Left ventricle myocardium inferior (tissue), 1 donor: ENCODE measurements around the gene CLRN1. TPM values are rescaled to one million over a fixed set of nuclear protein-coding genes. Genes with fewer than 3 reads are reported as not detected.
"Not testable (repeated sequence)": the region's sequence is repeated elsewhere in the genome, so short reads cannot be mapped to it uniquely, and the experiment has no call there.

Source experiments
- DNase-seq: peaks from one replicate; pipeline ENCODE4 v3.0.0-alpha.2; 2020
- H3K27ac ChIP-seq: fragments of 200-600 bp; replicated peaks from 2 replicates; pipeline ENCODE4 v1.8.0; 2021
- H3K27me3 ChIP-seq: fragments of 200-600 bp; 2 replicates; pipeline ENCODE4 v1.8.0; 2021; ENCODE audit warnings: low read depth
- H3K36me3 ChIP-seq: fragments of 200-600 bp; 2 replicates; pipeline ENCODE4 v1.8.0; 2021
- H3K4me1 ChIP-seq: fragments of 200-600 bp; 2 replicates; pipeline ENCODE4 v1.8.0; 2021
- H3K4me3 ChIP-seq: fragments of 200-600 bp; 2 replicates; pipeline ENCODE4 v1.8.0; 2021; ENCODE audit warnings: mild to moderate bottlenecking, moderate library complexity
- H3K9me3 ChIP-seq: fragments of 200-600 bp; replicated peaks from 2 replicates; pipeline ENCODE4 v1.8.0; 2021
- intact Hi-C: fragments of 100-400 bp; cut with micrococcal nuclease; formaldehyde crosslinking; loops from one replicate; pipeline ENCODE4 v1.11.0; 2022
- total RNA-seq: library from RNA; stranded (reverse); fragmentation: NEBNext Ultra II Directional; extraction: Animal tissue kit (Norgen Biotek cat#: 25700); gene quantifications from one replicate; pipeline ENCODE4 v1.2.1, GENCODE V29; 2021
- TF ChIP-seq, protein P1 (sequence below): fragments of 200-600 bp; IDR thresholded peaks from 2 replicates; pipeline ENCODE4 v1.8.0; 2021; ENCODE audit warnings: antibody characterized with exemption, mild to moderate bottlenecking, borderline replicate concordance
- donor health status: DM: no; HTN: yes; CAD: no; lungs with severe emphysema.

The CLRN1 gene
- total RNA-seq, 1 donor from 2014 or later, result not detected

DNA sequence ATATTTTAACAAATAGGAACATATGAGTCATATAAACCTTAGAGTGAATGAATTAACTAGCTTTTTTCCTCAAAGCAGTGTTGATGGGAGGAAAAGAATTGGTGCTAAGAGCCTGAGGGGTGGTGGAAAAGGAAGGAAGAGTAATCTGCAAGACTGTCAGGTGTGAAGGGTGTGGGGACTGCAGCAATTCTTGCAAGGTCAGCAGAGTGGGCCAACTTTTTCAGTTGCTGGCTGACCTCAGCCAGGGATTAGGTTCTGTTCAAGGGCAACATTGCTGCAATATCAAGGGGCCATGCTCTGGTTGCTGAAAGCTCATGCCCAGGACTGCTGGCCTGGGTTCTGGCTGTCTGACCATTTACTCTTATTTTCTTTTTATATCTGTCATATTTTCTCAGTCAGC lies 23.0 kb upstream of the CLRN1 start:
- H3K27ac ChIP-seq, result no peak overlapping the region
- no peaks in the 10 kb centered on the region for H3K36me3 ChIP-seq
- peaks cover 23% of the 10 kb centered on the region for H3K9me3 ChIP-seq
- TF ChIP-seq, protein P1, sequence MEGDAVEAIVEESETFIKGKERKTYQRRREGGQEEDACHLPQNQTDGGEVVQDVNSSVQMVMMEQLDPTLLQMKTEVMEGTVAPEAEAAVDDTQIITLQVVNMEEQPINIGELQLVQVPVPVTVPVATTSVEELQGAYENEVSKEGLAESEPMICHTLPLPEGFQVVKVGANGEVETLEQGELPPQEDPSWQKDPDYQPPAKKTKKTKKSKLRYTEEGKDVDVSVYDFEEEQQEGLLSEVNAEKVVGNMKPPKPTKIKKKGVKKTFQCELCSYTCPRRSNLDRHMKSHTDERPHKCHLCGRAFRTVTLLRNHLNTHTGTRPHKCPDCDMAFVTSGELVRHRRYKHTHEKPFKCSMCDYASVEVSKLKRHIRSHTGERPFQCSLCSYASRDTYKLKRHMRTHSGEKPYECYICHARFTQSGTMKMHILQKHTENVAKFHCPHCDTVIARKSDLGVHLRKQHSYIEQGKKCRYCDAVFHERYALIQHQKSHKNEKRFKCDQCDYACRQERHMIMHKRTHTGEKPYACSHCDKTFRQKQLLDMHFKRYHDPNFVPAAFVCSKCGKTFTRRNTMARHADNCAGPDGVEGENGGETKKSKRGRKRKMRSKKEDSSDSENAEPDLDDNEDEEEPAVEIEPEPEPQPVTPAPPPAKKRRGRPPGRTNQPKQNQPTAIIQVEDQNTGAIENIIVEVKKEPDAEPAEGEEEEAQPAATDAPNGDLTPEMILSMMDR, result no peak
- H3K4me3 ChIP-seq, result no peak overlapping the region
- DNase-seq, result no peak
- intact Hi-C loops, result no loop called here
- H3K4me1 ChIP-seq, result no peaks in the 10 kb centered on the region
- H3K27me3 ChIP-seq, result peaks cover 7% of the 10 kb centered on the region

DNA sequence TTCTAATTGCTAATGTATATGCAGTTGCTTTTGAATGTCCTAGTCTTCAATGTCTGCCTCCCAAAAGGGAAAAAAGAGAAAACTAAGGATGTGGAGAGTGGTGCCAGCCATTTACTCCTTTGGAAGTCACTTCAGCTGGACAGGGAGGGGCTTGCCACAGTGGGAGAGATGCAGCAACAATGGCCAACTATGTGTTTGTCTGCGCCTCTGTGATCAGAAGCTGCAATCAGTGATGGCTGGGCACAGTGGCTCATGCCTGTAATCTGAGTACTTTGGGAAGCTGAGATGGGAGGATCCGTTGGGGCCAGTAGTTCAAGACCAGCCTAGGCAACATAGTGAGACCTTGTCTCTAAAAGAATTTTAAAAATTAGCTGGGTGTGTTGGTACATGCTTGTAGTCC lies 16.7 kb upstream of the CLRN1 start:
- Histone ChIP-seq H3K36me3 (no peaks in the 10 kb centered on the region), H3K9me3 (peaks cover 26% of the 10 kb centered on the region), H3K27ac (no peak overlapping the region), H3K4me1 (no peaks in the 10 kb centered on the region), H3K4me3 (no peak overlapping the region), H3K27me3 (peaks cover 15% of the 10 kb centered on the region)
- intact Hi-C loops, result no loop called here
- TF ChIP-seq, protein P1, result no peak
- no peak for DNase-seq

DNA sequence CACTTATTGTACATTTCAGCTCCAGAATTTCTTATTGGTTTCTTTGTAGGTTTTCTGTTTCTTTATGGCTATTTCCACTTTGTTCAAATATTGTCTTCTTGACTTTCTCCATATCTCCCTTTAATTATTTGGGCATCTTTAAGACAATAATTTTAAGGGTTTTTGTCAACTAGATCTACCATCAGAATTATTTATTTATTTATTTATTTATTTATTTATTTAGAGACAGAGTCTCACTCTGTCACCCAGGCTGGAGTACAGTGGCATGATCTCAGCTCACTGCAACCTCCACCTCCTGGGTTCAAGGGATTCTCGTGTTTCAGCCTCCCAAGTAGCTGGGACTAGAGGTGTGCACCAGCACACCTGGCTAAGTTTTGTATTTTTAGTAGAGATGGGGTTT lies 15.9 kb upstream of the CLRN1 start:
- Histone ChIP-seq H3K9me3 (peaks cover 17% of the 10 kb centered on the region), H3K27me3 (peaks cover 15% of the 10 kb centered on the region)
- intact Hi-C loops, H3K4me3 ChIP-seq, H3K36me3 ChIP-seq, DNase-seq, H3K4me1 ChIP-seq, H3K27ac ChIP-seq: not testable (repeated sequence)

DNA sequence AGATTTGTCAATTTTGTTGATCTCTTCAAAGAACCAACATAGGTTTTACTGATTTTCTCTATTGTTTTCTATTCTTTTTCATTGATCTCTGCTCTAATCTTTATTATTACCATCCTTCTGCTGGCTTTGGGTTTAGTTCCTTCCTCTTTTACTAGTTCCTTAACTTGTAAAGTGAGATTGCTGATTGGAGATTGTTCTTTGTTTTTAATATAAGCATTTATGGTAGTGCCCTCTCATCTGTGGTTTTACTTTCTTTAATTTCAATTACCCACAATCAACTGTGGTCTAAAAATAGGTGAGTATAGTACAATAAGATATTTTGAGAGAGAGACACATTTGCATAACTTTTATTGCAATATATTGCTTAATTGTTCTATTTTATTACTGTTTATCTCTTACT lies 13.2 kb upstream of the CLRN1 start:
- Histone ChIP-seq H3K36me3 (no peaks in the 10 kb centered on the region), H3K4me1 (no peaks in the 10 kb centered on the region), H3K27me3 (peaks cover 11% of the 10 kb centered on the region), H3K9me3 (peaks cover 17% of the 10 kb centered on the region), H3K27ac (no peak overlapping the region), H3K4me3 (no peak overlapping the region)
- intact Hi-C loops, result no loop called here
- DNase-seq, result no peak
- TF ChIP-seq, protein P1, result no peak

DNA sequence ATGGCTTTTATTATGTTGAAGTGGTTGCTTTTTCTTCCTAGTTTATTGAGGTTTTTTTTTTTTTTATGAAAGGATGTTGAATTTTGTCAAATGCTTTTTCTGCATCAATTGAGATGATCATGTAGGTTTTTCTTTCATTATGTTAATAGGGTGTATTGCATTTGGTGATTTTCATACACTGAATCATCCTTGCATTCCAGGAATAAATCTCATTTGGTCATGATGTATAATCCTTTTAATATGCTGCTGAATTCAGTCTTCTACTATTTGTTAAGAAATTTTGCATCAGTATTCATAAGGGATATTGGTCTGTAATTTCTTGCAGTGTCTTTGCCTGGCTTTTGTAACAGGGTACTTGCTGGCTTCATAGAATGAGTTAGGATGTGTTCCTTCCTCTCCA lies 11.5 kb upstream of the CLRN1 start:
- H3K27ac ChIP-seq, result no peak overlapping the region
- peaks cover 17% of the 10 kb centered on the region for H3K9me3 ChIP-seq
- no peaks in the 10 kb centered on the region for H3K36me3 ChIP-seq
- H3K4me1 ChIP-seq, result no peaks in the 10 kb centered on the region
- TF ChIP-seq, protein P1, result no peak
- intact Hi-C loops, result no loop called here
- H3K27me3 ChIP-seq, result peaks cover 8% of the 10 kb centered on the region
- H3K4me3 ChIP-seq, result no peak overlapping the region
- no peak for DNase-seq

DNA sequence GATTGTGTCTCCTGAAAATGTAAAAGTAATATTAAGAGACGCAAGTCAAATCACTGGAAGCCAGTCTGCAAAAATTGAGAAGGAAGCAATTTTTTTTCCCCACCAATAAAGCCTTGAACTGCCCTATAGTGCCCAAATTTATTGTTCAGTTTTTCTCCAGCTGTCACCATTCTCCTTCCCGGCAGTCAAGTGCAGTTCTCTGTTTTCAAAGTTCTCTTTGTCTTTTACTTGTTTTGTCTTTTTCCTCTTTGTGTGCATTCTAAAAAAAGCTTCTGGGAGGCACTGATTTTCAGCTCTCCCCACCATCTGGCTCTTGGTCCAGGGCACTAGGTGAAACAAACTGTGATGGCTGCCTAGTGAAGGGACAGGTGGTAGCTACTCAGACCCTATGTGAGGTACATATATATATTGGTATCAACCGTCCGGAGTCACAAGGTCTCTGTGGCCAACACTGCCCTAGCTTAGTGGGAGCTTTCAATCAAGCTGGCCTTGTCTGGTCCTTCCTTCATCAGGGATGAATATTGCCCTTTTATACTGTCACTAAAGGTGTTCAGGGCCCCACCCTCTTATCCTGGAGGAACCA lies 6.1 kb upstream of the CLRN1 start:
- Histone ChIP-seq H3K4me1 (no peaks in the 10 kb centered on the region), H3K9me3 (no peaks in the 10 kb centered on the region), H3K36me3 (no peaks in the 10 kb centered on the region), H3K27ac (no peak overlapping the region), H3K4me3 (no peak overlapping the region), H3K27me3 (peaks cover 29% of the 10 kb centered on the region)
- DNase-seq, result no peak
- intact Hi-C loops, result no loop called here
- TF ChIP-seq, protein P1, result no peak
